SK-N-SH (cell line): Measurements from ENCODE around the gene KNCN.

ENCODE experiments used
- EP300 ChIP-seq, 2 experiments: IDR thresholded peaks; 2 replicates each; pipeline versions ENCODE4 v1.4.0 to v1.6.1; 2012; ENCODE audit warnings: borderline replicate concordance in 1 of 2, low read depth in 1 of 2, low read length in 1 of 2
- GABPA ChIP-seq: IDR thresholded peaks from 2 replicates; pipeline ENCODE4 v1.4.0; 2012; ENCODE audit warnings: low read depth, mild to moderate bottlenecking
- MAX ChIP-seq: IDR thresholded peaks from 2 replicates; pipeline ENCODE4 v1.4.0; 2012; ENCODE audit warnings: low read depth
- NRF1 ChIP-seq: IDR thresholded peaks from 2 replicates; pipeline ENCODE4 v1.6.1; 2012; ENCODE audit warnings: low read depth, mild to moderate bottlenecking, low read length
- POLR2AphosphoS5 ChIP-seq: IDR thresholded peaks from 2 replicates; pipeline ENCODE4 v1.6.1; 2012; ENCODE audit warnings: low read depth, low read length
- TAF1 ChIP-seq: IDR thresholded peaks from 2 replicates; pipeline ENCODE4 v1.6.1; 2012; ENCODE audit warnings: low read depth, mild to moderate bottlenecking, low read length, moderate library complexity, borderline replicate concordance
- TCF12 ChIP-seq: IDR thresholded peaks from 2 replicates; pipeline ENCODE4 v1.4.0; 2012
- YY1 ChIP-seq: IDR thresholded peaks from 2 replicates; pipeline ENCODE4 v1.4.0; 2012; ENCODE audit warnings: low read depth, mild to moderate bottlenecking
- TF ChIP-seq, protein P1 (sequence below): fragments of 200-600 bp; sonication (generic); IDR thresholded peaks from 2 replicates; pipeline ENCODE4 v1.6.1; 2017; ENCODE audit warnings: antibody characterized with exemption, mild to moderate bottlenecking, moderate library complexity
- TF ChIP-seq, protein P2 (sequence below): fragments of 150-350 bp; IDR thresholded peaks from 2 replicates; pipeline ENCODE4 v1.6.1; 2016; ENCODE audit warnings: mild to moderate bottlenecking, low read depth, low read length
- TF ChIP-seq, protein P3 (sequence below): IDR thresholded peaks from 2 replicates; pipeline ENCODE4 v1.4.0; 2012; ENCODE audit warnings: low read depth, borderline replicate concordance

GRCh38 chr1:46554597-46555381, 3.3 kb upstream of the KNCN start:
- TF ChIP-seq, protein P1, sequence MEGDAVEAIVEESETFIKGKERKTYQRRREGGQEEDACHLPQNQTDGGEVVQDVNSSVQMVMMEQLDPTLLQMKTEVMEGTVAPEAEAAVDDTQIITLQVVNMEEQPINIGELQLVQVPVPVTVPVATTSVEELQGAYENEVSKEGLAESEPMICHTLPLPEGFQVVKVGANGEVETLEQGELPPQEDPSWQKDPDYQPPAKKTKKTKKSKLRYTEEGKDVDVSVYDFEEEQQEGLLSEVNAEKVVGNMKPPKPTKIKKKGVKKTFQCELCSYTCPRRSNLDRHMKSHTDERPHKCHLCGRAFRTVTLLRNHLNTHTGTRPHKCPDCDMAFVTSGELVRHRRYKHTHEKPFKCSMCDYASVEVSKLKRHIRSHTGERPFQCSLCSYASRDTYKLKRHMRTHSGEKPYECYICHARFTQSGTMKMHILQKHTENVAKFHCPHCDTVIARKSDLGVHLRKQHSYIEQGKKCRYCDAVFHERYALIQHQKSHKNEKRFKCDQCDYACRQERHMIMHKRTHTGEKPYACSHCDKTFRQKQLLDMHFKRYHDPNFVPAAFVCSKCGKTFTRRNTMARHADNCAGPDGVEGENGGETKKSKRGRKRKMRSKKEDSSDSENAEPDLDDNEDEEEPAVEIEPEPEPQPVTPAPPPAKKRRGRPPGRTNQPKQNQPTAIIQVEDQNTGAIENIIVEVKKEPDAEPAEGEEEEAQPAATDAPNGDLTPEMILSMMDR: no peak
- TF ChIP-seq EP300 (IDR thresholded peaks at IDR 0.05; ENCODE audit: borderline replicate concordance in 1 of 2, low read depth in 1 of 2, low read length in 1 of 2) (no peak), YY1 (no peak), TAF1 (no peak), TCF12 (no peak), NRF1 (no peak), GABPA (no peak), MAX (no peak), POLR2AphosphoS5 (no peak)
- TF ChIP-seq, protein P2, sequence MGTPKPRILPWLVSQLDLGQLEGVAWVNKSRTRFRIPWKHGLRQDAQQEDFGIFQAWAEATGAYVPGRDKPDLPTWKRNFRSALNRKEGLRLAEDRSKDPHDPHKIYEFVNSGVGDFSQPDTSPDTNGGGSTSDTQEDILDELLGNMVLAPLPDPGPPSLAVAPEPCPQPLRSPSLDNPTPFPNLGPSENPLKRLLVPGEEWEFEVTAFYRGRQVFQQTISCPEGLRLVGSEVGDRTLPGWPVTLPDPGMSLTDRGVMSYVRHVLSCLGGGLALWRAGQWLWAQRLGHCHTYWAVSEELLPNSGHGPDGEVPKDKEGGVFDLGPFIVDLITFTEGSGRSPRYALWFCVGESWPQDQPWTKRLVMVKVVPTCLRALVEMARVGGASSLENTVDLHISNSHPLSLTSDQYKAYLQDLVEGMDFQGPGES: no peak
- TF ChIP-seq, protein P3, sequence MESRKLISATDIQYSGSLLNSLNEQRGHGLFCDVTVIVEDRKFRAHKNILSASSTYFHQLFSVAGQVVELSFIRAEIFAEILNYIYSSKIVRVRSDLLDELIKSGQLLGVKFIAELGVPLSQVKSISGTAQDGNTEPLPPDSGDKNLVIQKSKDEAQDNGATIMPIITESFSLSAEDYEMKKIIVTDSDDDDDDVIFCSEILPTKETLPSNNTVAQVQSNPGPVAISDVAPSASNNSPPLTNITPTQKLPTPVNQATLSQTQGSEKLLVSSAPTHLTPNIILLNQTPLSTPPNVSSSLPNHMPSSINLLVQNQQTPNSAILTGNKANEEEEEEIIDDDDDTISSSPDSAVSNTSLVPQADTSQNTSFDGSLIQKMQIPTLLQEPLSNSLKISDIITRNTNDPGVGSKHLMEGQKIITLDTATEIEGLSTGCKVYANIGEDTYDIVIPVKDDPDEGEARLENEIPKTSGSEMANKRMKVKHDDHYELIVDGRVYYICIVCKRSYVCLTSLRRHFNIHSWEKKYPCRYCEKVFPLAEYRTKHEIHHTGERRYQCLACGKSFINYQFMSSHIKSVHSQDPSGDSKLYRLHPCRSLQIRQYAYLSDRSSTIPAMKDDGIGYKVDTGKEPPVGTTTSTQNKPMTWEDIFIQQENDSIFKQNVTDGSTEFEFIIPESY: no peak
